Hepatocyte (in vitro differentiated cells): ENCODE results near the gene FIBP. TPM values are rescaled to one million over a fixed set of nuclear protein-coding genes. Genes with fewer than 3 reads are reported as not detected.
A peak's percentile ranks its signal among the peaks of the same experiment; 100 is the strongest.

Experiments used
- DNase-seq: peaks from one replicate; pipeline ENCODE4 v3.0.0-alpha.2; 2016; ENCODE audit warnings: low spot score
- H2AFZ ChIP-seq: fragments of 200-600 bp; sonication (generic); 2 replicates; pipeline ENCODE4 v1.6.0; 2016; ENCODE audit warnings: antibody characterized with exemption, mild to moderate bottlenecking
- H3K27ac ChIP-seq: fragments of 200-600 bp; sonication (generic); 2 replicates; pipeline ENCODE4 v1.5.1; 2016; ENCODE audit warnings: mild to moderate bottlenecking
- H3K27me3 ChIP-seq: fragments of 200-600 bp; sonication (generic); 2 replicates; pipeline ENCODE4 v1.6.1; 2016
- H3K36me3 ChIP-seq: fragments of 200-600 bp; sonication (generic); replicated peaks from 2 replicates; pipeline ENCODE4 v1.5.1; 2016; ENCODE audit warnings: low read depth; ENCODE audit not compliant: insufficient read depth
- H3K4me1 ChIP-seq: fragments of 200-600 bp; sonication (generic); 2 replicates; pipeline ENCODE4 v1.5.1; 2016; ENCODE audit warnings: mild to moderate bottlenecking, moderate library complexity; ENCODE audit not compliant: insufficient read depth
- H3K4me2 ChIP-seq: fragments of 200-600 bp; sonication (generic); 2 replicates; pipeline ENCODE4 v1.6.0; 2016
- H3K4me3 ChIP-seq: fragments of 200-600 bp; sonication (generic); 2 replicates; pipeline ENCODE4 v1.5.1; 2016; ENCODE audit warnings: mild to moderate bottlenecking
- H3K79me2 ChIP-seq: fragments of 200-600 bp; sonication (generic); 2 replicates; pipeline ENCODE4 v1.6.0; 2017; ENCODE audit warnings: mild to moderate bottlenecking
- H3K9me2 ChIP-seq: fragments of 200-600 bp; sonication (generic); replicated peaks from 2 replicates; pipeline ENCODE4 v1.6.0; 2017; ENCODE audit warnings: mild to moderate bottlenecking; ENCODE audit not compliant: insufficient read depth
- H3K9me3 ChIP-seq: fragments of 200-600 bp; sonication (generic); 2 replicates; pipeline ENCODE4 v1.5.1; 2016; ENCODE audit warnings: low read depth, mild to moderate bottlenecking
- H4K20me1 ChIP-seq: fragments of 200-600 bp; sonication (generic); 2 replicates; pipeline ENCODE4 v1.6.0; 2016; ENCODE audit warnings: mild to moderate bottlenecking; ENCODE audit not compliant: insufficient read depth, poor library complexity, severe bottlenecking
- CTCF ChIP-seq: fragments of 200-600 bp; sonication (generic); IDR thresholded peaks from 2 replicates; pipeline ENCODE4 v1.5.1; 2016; ENCODE audit warnings: antibody characterized with exemption, mild to moderate bottlenecking; ENCODE audit not compliant: poor library complexity
- EZH2 ChIP-seq: fragments of 200-600 bp; sonication (generic); IDR thresholded peaks from 2 replicates; pipeline ENCODE4 v1.6.1; 2016; ENCODE audit warnings: antibody characterized with exemption, mild to moderate bottlenecking, borderline replicate concordance
- EZH2phosphoT487 ChIP-seq: fragments of 200-600 bp; sonication (generic); IDR thresholded peaks from one replicate; pipeline ENCODE4 v1.6.1; 2018; ENCODE audit warnings: antibody characterized with exemption, mild to moderate bottlenecking, low read depth, moderate library complexity; ENCODE audit not compliant: unreplicated experiment, severe bottlenecking
- WGBS: methylation state at CpG from one replicate; pipeline ENCODE4 v1.1.6; 2016; ENCODE audit warnings: low lambda C conversion rate; ENCODE audit errors: missing lambda C conversion rate; 5-methylcytosine and 5-hydroxymethylcytosine counted together
- polyA plus RNA-seq: library from polyadenylated mRNA; unstranded; fragments of >200 nt; fragmentation: Nextera tagmentation; extraction: Ambion mirVana; gene quantifications from 2 replicates; pipeline ENCODE4 v1.2.1, GENCODE V29; 2016
- total RNA-seq: library from RNA; depleted of rRNA; stranded (reverse); fragments of >200 nt; gene quantifications from 2 replicates; pipeline ENCODE4 v1.2.3, GENCODE V29; 2014

Gene FIBP
- total and polyA plus RNA-seq, 2 experiments from 2014 or later = 74.9 to 93.6 TPM

- no peak for DNase-seq
- peaks cover 39% of the 10 kb centered on the region for H3K79me2 ChIP-seq
- TF ChIP-seq EZH2phosphoT487 (no peak), EZH2 (no peak), CTCF (no peak)
- H4K20me1 ChIP-seq = peaks cover 38% of the 10 kb centered on the region
- H3K4me2 ChIP-seq = peak overlapping the region; percentile 92
- H3K9me2 ChIP-seq = no peaks in the 10 kb centered on the region
- H3K36me3 ChIP-seq = no peaks in the 10 kb centered on the region
- no peak overlapping the region for H3K4me3 ChIP-seq
- H2AFZ ChIP-seq = no peak overlapping the region
- H3K4me1 ChIP-seq = peaks cover 29% of the 10 kb centered on the region
- 93% methylated on average over 13 of the region's 15 CpGs for WGBS
- H3K27ac ChIP-seq = peak overlapping the region; percentile 88
- no peaks in the 10 kb centered on the region for H3K27me3 ChIP-seq
- no peaks in the 10 kb centered on the region for H3K9me3 ChIP-seq
These were observed 33.1 kb downstream of the FIBP start for GRCh38 chr11:65854852-65855837.

DNA sequence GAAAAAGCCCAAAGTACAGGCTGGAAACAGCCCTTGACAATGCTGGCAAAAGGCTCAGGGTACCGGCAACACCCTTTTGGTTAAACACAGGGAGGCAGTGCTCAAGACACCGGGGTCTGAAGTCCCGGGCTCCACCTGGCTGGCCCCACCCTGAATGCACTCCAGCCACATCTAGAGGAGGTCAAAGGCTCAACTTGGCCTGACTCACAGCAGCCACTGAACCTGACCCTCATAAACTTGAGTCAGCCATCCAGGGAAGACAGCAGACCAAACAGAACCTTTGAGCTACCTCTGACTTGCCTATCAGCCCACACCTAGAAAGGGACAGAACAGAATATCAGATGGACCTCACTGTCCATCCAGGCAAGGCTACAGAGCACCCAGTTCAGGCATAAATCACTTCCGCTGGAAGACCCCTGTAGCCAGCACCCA is 34.1 kb downstream of the FIBP start:
- H3K79me2 ChIP-seq = peaks cover 39% of the 10 kb centered on the region
- H3K27me3 ChIP-seq = no peaks in the 10 kb centered on the region
- H3K9me2 ChIP-seq = no peaks in the 10 kb centered on the region
- TF ChIP-seq CTCF (no peak), EZH2phosphoT487 (no peak), EZH2 (no peak)
- WGBS = 72% methylated on average over 4 of the region's 4 CpGs
- peak; percentile 79 for DNase-seq
- peak overlapping the region; percentile 88 for H3K27ac ChIP-seq
- H3K9me3 ChIP-seq = no peaks in the 10 kb centered on the region
- H2AFZ ChIP-seq = no peak overlapping the region
- H3K36me3 ChIP-seq = no peaks in the 10 kb centered on the region
- H3K4me3 ChIP-seq = no peak overlapping the region
- peak overlapping the region; percentile 92 for H3K4me2 ChIP-seq
- H3K4me1 ChIP-seq = peaks cover 29% of the 10 kb centered on the region
- peaks cover 38% of the 10 kb centered on the region for H4K20me1 ChIP-seq

DNA sequence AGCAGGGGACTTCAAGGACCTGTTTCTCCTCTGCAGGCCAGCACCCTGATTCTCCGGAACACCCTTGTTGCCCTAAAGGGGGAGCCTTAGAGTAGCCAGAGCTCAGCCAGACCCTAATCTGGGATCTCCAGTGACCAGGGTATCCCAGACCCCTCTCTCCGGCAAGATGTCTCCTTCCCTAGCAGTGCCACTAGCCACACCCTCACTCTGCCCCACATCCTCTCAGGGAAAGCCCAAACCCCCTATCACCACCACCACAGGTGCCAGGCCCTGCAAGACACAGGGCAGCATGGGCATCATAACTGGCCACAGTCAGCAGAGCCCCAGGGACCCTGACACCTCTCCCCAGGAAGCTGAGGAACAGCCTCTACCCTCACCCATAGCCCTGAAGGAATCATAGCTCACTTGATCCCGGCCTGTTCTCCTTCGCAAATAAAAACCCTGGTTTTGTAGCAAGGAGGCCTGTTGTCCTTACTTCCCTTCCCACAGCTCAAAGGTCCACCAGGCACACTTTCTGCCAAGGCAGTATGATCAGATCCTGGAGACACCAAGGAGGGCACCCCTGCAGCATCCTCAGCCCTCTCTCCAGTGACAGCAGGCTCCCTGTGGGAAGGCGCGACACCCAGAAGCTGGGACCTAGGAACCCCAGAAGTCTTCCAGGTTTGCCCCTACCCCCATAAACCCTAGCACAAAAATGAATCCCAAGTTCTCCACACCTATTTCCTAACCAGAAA is 34.9 kb downstream of the FIBP start:
- 95% methylated on average over 6 of the region's 6 CpGs for WGBS
- Histone ChIP-seq H3K9me2 (no peaks in the 10 kb centered on the region), H3K79me2 (peaks cover 39% of the 10 kb centered on the region), H3K27me3 (no peaks in the 10 kb centered on the region), H3K4me1 (peaks cover 29% of the 10 kb centered on the region), H4K20me1 (peaks cover 38% of the 10 kb centered on the region), H2AFZ (no peak overlapping the region), H3K36me3 (no peaks in the 10 kb centered on the region), H3K27ac (peak overlapping the region; percentile 88), H3K4me2 (peak overlapping the region; percentile 42), H3K9me3 (no peaks in the 10 kb centered on the region), H3K4me3 (no peak overlapping the region)
- DNase-seq = peak; percentile 11
- TF ChIP-seq EZH2phosphoT487 (no peak), EZH2 (no peak), CTCF (no peak)
